ENCODE measurements around the gene C11orf91.

Gene C11orf91

DNA sequence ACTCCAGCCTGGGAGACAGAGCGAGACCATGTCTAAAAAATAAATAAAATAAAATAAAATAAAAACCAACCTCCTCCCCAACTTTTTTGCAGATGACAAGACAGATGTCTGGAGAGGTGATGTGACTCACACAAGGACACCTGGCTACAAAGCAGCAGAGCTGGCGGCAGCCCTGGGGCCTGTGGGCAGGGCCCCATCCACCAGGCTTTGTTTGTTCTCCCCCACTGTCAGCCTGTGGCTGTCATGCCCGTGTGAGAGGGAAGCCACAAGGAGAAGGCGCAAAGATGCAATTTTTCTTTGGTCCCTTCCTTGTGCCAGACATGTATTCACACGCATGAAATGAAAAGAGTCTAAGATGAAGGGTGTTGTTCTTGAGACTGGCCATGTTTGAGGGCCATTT is 19.0 kb upstream of the C11orf91 start:
- Histone ChIP-seq H3K79me2 (ENCODE audit: insufficient read depth, low read length) (no peaks in the 10 kb centered on the region), H3K27me3 (ENCODE audit: low read length) (no peaks in the 10 kb centered on the region), H3K9me3 (ENCODE audit: insufficient read depth, low read length) (no peaks in the 10 kb centered on the region), H3K9me2 (replicated peaks; ENCODE audit: insufficient read depth, low read length) (no peaks in the 10 kb centered on the region), H4K20me1 (ENCODE audit: low read depth, low read length) (no peaks in the 10 kb centered on the region), H3K9ac (ENCODE audit: low read length) (no peak overlapping the region), H3F3A (ENCODE audit: insufficient read depth) (no peaks in the 10 kb centered on the region), H3K27ac (ENCODE audit: low read depth, low read length) (no peak overlapping the region), H2AFZ (ENCODE audit: low read depth, low read length, severe bottlenecking) (no peak overlapping the region), H3K36me3 (ENCODE audit: low read length) (no peaks in the 10 kb centered on the region), H3K4me2 (ENCODE audit: low read depth, low read length, poor library complexity, severe bottlenecking) (no peak overlapping the region), H3K4me3 (ENCODE audit: insufficient read depth, low read length, poor library complexity, severe bottlenecking) (no peak overlapping the region)
- TF ChIP-seq EZH2phosphoT487 (conservative IDR thresholded peaks at IDR 0.05; ENCODE audit: low read length) = no peak
- TF ChIP-seq, protein P1, sequence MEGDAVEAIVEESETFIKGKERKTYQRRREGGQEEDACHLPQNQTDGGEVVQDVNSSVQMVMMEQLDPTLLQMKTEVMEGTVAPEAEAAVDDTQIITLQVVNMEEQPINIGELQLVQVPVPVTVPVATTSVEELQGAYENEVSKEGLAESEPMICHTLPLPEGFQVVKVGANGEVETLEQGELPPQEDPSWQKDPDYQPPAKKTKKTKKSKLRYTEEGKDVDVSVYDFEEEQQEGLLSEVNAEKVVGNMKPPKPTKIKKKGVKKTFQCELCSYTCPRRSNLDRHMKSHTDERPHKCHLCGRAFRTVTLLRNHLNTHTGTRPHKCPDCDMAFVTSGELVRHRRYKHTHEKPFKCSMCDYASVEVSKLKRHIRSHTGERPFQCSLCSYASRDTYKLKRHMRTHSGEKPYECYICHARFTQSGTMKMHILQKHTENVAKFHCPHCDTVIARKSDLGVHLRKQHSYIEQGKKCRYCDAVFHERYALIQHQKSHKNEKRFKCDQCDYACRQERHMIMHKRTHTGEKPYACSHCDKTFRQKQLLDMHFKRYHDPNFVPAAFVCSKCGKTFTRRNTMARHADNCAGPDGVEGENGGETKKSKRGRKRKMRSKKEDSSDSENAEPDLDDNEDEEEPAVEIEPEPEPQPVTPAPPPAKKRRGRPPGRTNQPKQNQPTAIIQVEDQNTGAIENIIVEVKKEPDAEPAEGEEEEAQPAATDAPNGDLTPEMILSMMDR (IDR thresholded peaks at IDR 0.05; ENCODE audit: insufficient read depth, low read length, poor library complexity, severe bottlenecking) = no peak

DNA sequence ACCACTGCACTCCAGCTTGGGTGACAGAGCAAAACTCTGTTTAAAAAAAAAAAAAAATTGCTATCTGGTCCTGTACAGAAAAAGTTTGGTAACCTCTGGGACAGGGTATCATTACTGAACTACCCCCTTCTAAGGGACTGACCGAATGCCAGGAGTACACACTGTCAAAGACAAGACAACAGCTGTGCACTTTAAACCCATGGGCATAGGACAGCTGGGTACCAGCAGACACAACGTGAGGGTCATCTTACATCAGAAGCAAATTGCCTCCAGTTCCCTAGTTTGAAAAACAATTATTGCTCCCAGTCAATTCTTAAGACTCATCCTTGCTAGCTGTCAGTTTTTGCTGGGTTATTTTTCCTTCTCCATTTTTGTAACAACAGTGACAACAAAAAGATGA is 17.8 kb upstream of the C11orf91 start:
- Histone ChIP-seq H3K9me3 (ENCODE audit: insufficient read depth, low read length) (no peaks in the 10 kb centered on the region), H2AFZ (ENCODE audit: low read depth, low read length, severe bottlenecking) (no peak overlapping the region), H3K79me2 (ENCODE audit: insufficient read depth, low read length) (no peaks in the 10 kb centered on the region), H3K4me3 (ENCODE audit: insufficient read depth, low read length, poor library complexity, severe bottlenecking) (no peak overlapping the region), H4K20me1 (ENCODE audit: low read depth, low read length) (no peaks in the 10 kb centered on the region), H3K36me3 (ENCODE audit: low read length) (no peaks in the 10 kb centered on the region), H3K27ac (ENCODE audit: low read depth, low read length) (no peak overlapping the region), H3K9me2 (replicated peaks; ENCODE audit: insufficient read depth, low read length) (no peaks in the 10 kb centered on the region), H3K9ac (ENCODE audit: low read length) (no peak overlapping the region), H3F3A (ENCODE audit: insufficient read depth) (no peaks in the 10 kb centered on the region), H3K27me3 (ENCODE audit: low read length) (no peaks in the 10 kb centered on the region), H3K4me2 (ENCODE audit: low read depth, low read length, poor library complexity, severe bottlenecking) (no peak overlapping the region)
- no peak for TF ChIP-seq EZH2phosphoT487 (conservative IDR thresholded peaks at IDR 0.05; ENCODE audit: low read length)
- TF ChIP-seq, protein P1 (IDR thresholded peaks at IDR 0.05; ENCODE audit: insufficient read depth, low read length, poor library complexity, severe bottlenecking) = no peak

DNA sequence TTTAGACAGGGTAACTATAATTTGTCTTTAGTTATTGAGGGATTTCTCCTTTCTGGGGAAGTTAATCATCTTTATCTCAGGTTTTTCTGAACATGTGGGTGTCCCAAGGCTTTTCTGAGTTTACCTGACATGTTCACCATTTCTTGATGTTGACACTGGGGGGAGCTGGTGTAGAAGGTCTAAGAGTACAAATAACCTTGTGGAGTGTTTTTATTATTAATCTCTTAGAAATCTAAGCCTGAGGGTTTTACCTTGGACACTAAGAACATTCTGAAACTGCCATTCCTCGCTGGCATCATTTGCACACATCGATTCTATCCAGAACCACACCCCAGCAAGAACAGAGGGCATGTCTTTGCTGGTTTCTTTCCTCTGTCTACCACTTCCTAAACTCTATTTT is 15.6 kb upstream of the C11orf91 start:
- TF ChIP-seq, protein P1 (IDR thresholded peaks at IDR 0.05; ENCODE audit: insufficient read depth, low read length, poor library complexity, severe bottlenecking) = no peak
- TF ChIP-seq EZH2phosphoT487 (conservative IDR thresholded peaks at IDR 0.05; ENCODE audit: low read length) = no peak
- Histone ChIP-seq H3F3A (ENCODE audit: insufficient read depth) (no peaks in the 10 kb centered on the region), H3K9ac (ENCODE audit: low read length) (no peak overlapping the region), H3K36me3 (ENCODE audit: low read length) (no peaks in the 10 kb centered on the region), H3K4me3 (ENCODE audit: insufficient read depth, low read length, poor library complexity, severe bottlenecking) (no peak overlapping the region), H3K4me2 (ENCODE audit: low read depth, low read length, poor library complexity, severe bottlenecking) (no peak overlapping the region), H4K20me1 (ENCODE audit: low read depth, low read length) (no peaks in the 10 kb centered on the region), H3K9me3 (ENCODE audit: insufficient read depth, low read length) (no peaks in the 10 kb centered on the region), H3K27me3 (ENCODE audit: low read length) (no peaks in the 10 kb centered on the region), H2AFZ (ENCODE audit: low read depth, low read length, severe bottlenecking) (no peak overlapping the region), H3K79me2 (ENCODE audit: insufficient read depth, low read length) (no peaks in the 10 kb centered on the region), H3K9me2 (replicated peaks; ENCODE audit: insufficient read depth, low read length) (no peaks in the 10 kb centered on the region), H3K27ac (ENCODE audit: low read depth, low read length) (no peak overlapping the region)

Data from SU-DHL-6 (cell line).